ENCODE measurements around the gene GRK6. TPM values are rescaled to one million over a fixed set of nuclear protein-coding genes. Genes with fewer than 3 reads are reported as not detected.
A peak's percentile ranks its signal among the peaks of the same experiment; 100 is the strongest.

The GRK6 gene
- total and polyA plus RNA-seq, 2 of the 4 experiments (the other 2 are of a cell fraction): 25.3 to 30.1 TPM

GRCh38 chr5:177405805-177406204 lies 20.7 kb upstream of the GRK6 start:
- Histone ChIP-seq H2AFZ (replicated peaks; ENCODE audit: low read length, poor library complexity) (peak overlapping the region; percentile 36), H2BK20ac (ENCODE audit: low read depth, low read length) (no peak overlapping the region), H2BK15ac (ENCODE audit: low read depth, low read length) (no peak overlapping the region), H3K27me3 (ENCODE audit: control insufficient read depth, insufficient read depth, low read length) (peaks cover 42% of the 10 kb centered on the region), H3K18ac (ENCODE audit: low read depth, low read length) (no peak overlapping the region), H3K4me3 (ENCODE audit: insufficient read depth, low read depth, low read length) (no peak overlapping the region), H3K4ac (ENCODE audit: low read depth, low read length) (no peak overlapping the region), H3K9me1 (ENCODE audit: insufficient read depth, low read length) (no peaks in the 10 kb centered on the region), H4K91ac (ENCODE audit: insufficient read depth, low read depth, low read length) (no peak overlapping the region), H4K20me1 (ENCODE audit: insufficient read depth, low read length) (no peaks in the 10 kb centered on the region), H3K9ac (ENCODE audit: low read depth, low read length) (no peak overlapping the region), H3K56ac (ENCODE audit: extremely low read depth, insufficient read depth, low read length) (no peak overlapping the region), H2BK5ac (ENCODE audit: low read depth, low read length, poor library complexity, severe bottlenecking) (no peak overlapping the region), H3K4me1 (ENCODE audit: control insufficient read depth, insufficient read depth, low read length) (peaks cover 4% of the 10 kb centered on the region; the same call in 1 of the 2 replicates), H4K5ac (ENCODE audit: low read depth, low read length) (no peak overlapping the region), H3K23ac (ENCODE audit: low read depth, low read length) (no peak overlapping the region), H2BK120ac (ENCODE audit: low read depth, low read length) (no peak overlapping the region), H2AK9ac (replicated peaks; ENCODE audit: low read depth, low read length, poor library complexity) (no peak overlapping the region), H3K14ac (replicated peaks; ENCODE audit: low read depth, low read length) (no peak overlapping the region), H3K27ac (ENCODE audit: insufficient read depth, low read length) (no peak overlapping the region), H3K4me2 (ENCODE audit: low read depth, low read length) (no peak overlapping the region), H3K79me1 (ENCODE audit: low read depth in 1 of 2, low read length in 2 of 2) (no peaks in the 10 kb centered on the region), H4K8ac (ENCODE audit: low read depth in 2 of 2, low read length in 2 of 2) (no peak overlapping the region), H3K36me3 (ENCODE audit: control insufficient read depth, insufficient read depth, low read length) (no peaks in the 10 kb centered on the region), H2AK5ac (ENCODE audit: low read depth, low read length) (no peak overlapping the region), H3K9me3 (ENCODE audit: control insufficient read depth, insufficient read depth, low read length) (no peaks in the 10 kb centered on the region)
- dilution Hi-C loops (cut with HindIII; ENCODE audit: low sequenced_read_pairs, unreplicated experiment) (no loop called here), in situ Hi-C loops (cut with MboI; ENCODE audit: low sequenced_read_pairs) (loop anchor here (5.0 kb wide), 1 partner anchor 41 kb away; the partner anchor contains the start of gene PRR7), intact Hi-C loops (cut with micrococcal nuclease) (loop anchor here (2.0 kb wide), 1 partner anchor 41 kb away; the partner anchor contains the start of gene PRR7)
- WGBS, 2 experiments (ENCODE audit: extremely low coverage in 2 of 2, insufficient read length in 1 of 2): no CpG with 5 or more reads among the region's 5 CpGs
- BruUV-seq (replicated peaks): no TSS peak
- no peak for TF ChIP-seq RCOR1 (IDR thresholded peaks at IDR 0.05; ENCODE audit: insufficient replicate concordance, low read length)
- TF ChIP-seq RFX5 (IDR thresholded peaks at IDR 0.05; ENCODE audit: low read depth, low read length): no peak
- no peak for TF ChIP-seq MAFK (IDR thresholded peaks at IDR 0.05; ENCODE audit: low read depth, low read length)
- TF ChIP-seq, protein P1, sequence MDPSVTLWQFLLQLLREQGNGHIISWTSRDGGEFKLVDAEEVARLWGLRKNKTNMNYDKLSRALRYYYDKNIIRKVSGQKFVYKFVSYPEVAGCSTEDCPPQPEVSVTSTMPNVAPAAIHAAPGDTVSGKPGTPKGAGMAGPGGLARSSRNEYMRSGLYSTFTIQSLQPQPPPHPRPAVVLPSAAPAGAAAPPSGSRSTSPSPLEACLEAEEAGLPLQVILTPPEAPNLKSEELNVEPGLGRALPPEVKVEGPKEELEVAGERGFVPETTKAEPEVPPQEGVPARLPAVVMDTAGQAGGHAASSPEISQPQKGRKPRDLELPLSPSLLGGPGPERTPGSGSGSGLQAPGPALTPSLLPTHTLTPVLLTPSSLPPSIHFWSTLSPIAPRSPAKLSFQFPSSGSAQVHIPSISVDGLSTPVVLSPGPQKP (IDR thresholded peaks at IDR 0.05; ENCODE audit: borderline replicate concordance, low read depth, low read length): no peak
- no peak for TF ChIP-seq FOS (IDR thresholded peaks at IDR 0.05; ENCODE audit: low read depth, low read length)
- no peak for TF ChIP-seq CHD1 (IDR thresholded peaks at IDR 0.05; ENCODE audit: low read depth, low read length)
- ATAC-seq (ENCODE audit: low read depth) (no peak), DNase-seq (no peak)
- POLR2A ChIA-PET (ENCODE audit: unreplicated experiment): no interaction called here
- CTCF ChIA-PET: interaction anchor here (5.4 kb wide), 1 partner anchor 14 kb away, joined by 56 read pairs; no protein-coding TSS in a partner anchor
